IMR-90 (cell line): Measurements from ENCODE around the gene ZNF350. TPM values are rescaled to one million over a fixed set of nuclear protein-coding genes. Genes with fewer than 3 reads are reported as not detected.

Experiments used
- ATAC-seq: fragments of 200-7000 bp; cut with Tn5 transposase; 2 replicates; pipeline ENCODE4 v1.9.1; 2020; ENCODE audit warnings: low read depth, mild to moderate bottlenecking, moderate library complexity
- BruUV-seq: library from RNA; stranded (reverse); fragments of 400-500 nt; replicated peaks from 2 replicates; lab custom pipeline; 2021; lab: Mats Ljungman, UMichigan
- CTCF ChIA-PET: fragments of 300-600 bp; formaldehyde crosslinking; extraction: SDS; loops from one replicate; lab custom pipeline; 2021; ENCODE audit warnings: antibody characterized with exemption; lab: Yijun Ruan, JAX
- POLR2A ChIA-PET: fragments of 300-600 bp; sonication (Branson Sonifier 250); formaldehyde crosslinking; loops from one replicate; lab custom pipeline; 2022; ENCODE audit warnings: antibody characterized with exemption; ENCODE audit not compliant: unreplicated experiment; lab: Charles Lee
- DNase-seq: peaks from one replicate; pipeline ENCODE4 v3.0.0; 2013
- H2AFZ ChIP-seq: replicated peaks from 2 replicates; pipeline ENCODE3; 2013; ENCODE audit warnings: low read length, mild to moderate bottlenecking; ENCODE audit not compliant: poor library complexity
- H2AK5ac ChIP-seq: 2 replicates; pipeline ENCODE4 v1.6.1; 2013; ENCODE audit warnings: low read depth, low read length, inconsistent platforms
- H2AK9ac ChIP-seq: replicated peaks from 2 replicates; pipeline ENCODE3; 2013; ENCODE audit warnings: mild to moderate bottlenecking, low read depth, low read length, moderate library complexity; ENCODE audit not compliant: poor library complexity
- H2BK120ac ChIP-seq: 2 replicates; pipeline ENCODE4 v1.6.1; 2013; ENCODE audit warnings: low read depth, low read length, inconsistent platforms
- H2BK15ac ChIP-seq: 3 replicates; pipeline ENCODE4 v1.6.1; 2013; ENCODE audit warnings: low read depth, low read length, inconsistent platforms
- H2BK20ac ChIP-seq: 2 replicates; pipeline ENCODE4 v1.6.1; 2013; ENCODE audit warnings: low read depth, mild to moderate bottlenecking, inconsistent platforms, low read length, moderate library complexity
- H2BK5ac ChIP-seq: 2 replicates; pipeline ENCODE4 v1.6.1; 2013; ENCODE audit warnings: mild to moderate bottlenecking, low read depth, low read length, inconsistent platforms; ENCODE audit not compliant: poor library complexity, severe bottlenecking
- H3K14ac ChIP-seq: replicated peaks from 2 replicates; pipeline ENCODE4 v1.6.1; 2013; ENCODE audit warnings: low read depth, low read length, inconsistent platforms
- H3K18ac ChIP-seq: 2 replicates; pipeline ENCODE4 v1.6.1; 2013; ENCODE audit warnings: low read depth, low read length, control low read depth
- H3K23ac ChIP-seq: 2 replicates; pipeline ENCODE4 v1.6.1; 2013; ENCODE audit warnings: low read depth, low read length, inconsistent platforms
- H3K27ac ChIP-seq: 2 replicates; pipeline ENCODE4 v1.5.1; 2013; ENCODE audit warnings: mild to moderate bottlenecking, control low read depth, low read length; ENCODE audit not compliant: insufficient read depth
- H3K27me3 ChIP-seq: 2 replicates; pipeline ENCODE4 v1.6.1; 2013; ENCODE audit warnings: low read length; ENCODE audit not compliant: control insufficient read depth, insufficient read depth
- H3K36me3 ChIP-seq: 2 replicates; pipeline ENCODE4 v1.6.1; 2013; ENCODE audit warnings: low read length, mixed read lengths; ENCODE audit not compliant: control insufficient read depth, insufficient read depth
- H3K4ac ChIP-seq: 2 replicates; pipeline ENCODE4 v1.6.1; 2013; ENCODE audit warnings: low read depth, low read length, inconsistent platforms
- H3K4me1 ChIP-seq: 2 replicates; pipeline ENCODE4 v1.6.1; 2013; ENCODE audit warnings: low read length, mixed read lengths; ENCODE audit not compliant: control insufficient read depth, insufficient read depth
- H3K4me2 ChIP-seq: 2 replicates; pipeline ENCODE4 v1.6.1; 2013; ENCODE audit warnings: low read depth, mild to moderate bottlenecking, control low read depth, low read length, moderate library complexity
- H3K4me3 ChIP-seq: 2 replicates; pipeline ENCODE4 v1.5.1; 2013; ENCODE audit warnings: low read depth, mild to moderate bottlenecking, control low read depth, low read length, moderate library complexity; ENCODE audit not compliant: insufficient read depth
- H3K56ac ChIP-seq: 2 replicates; pipeline ENCODE4 v1.6.1; 2013; ENCODE audit warnings: low read length, inconsistent platforms; ENCODE audit not compliant: insufficient read depth; ENCODE audit errors: extremely low read depth
- H3K79me1 ChIP-seq, 2 experiments: 2 replicates each; pipeline ENCODE4 v1.6.1; 2013; ENCODE audit warnings: low read length in 2 of 2, inconsistent platforms in 1 of 2, low read depth in 1 of 2
- H3K9ac ChIP-seq: 2 replicates; pipeline ENCODE4 v1.6.1; 2013; ENCODE audit warnings: low read depth, low read length, control low read depth
- H3K9me1 ChIP-seq: 2 replicates; pipeline ENCODE4 v1.6.1; 2013; ENCODE audit warnings: low read length, inconsistent platforms; ENCODE audit not compliant: insufficient read depth
- H3K9me3 ChIP-seq: 2 replicates; pipeline ENCODE4 v1.6.1; 2013; ENCODE audit warnings: low read length; ENCODE audit not compliant: control insufficient read depth, insufficient read depth
- H4K20me1 ChIP-seq: 2 replicates; pipeline ENCODE4 v1.6.1; 2013; ENCODE audit warnings: low read length, inconsistent platforms; ENCODE audit not compliant: insufficient read depth
- H4K5ac ChIP-seq: 2 replicates; pipeline ENCODE4 v1.6.1; 2013; ENCODE audit warnings: mild to moderate bottlenecking, low read depth, low read length, control low read depth
- H4K8ac ChIP-seq, 2 experiments: 2 replicates each; pipeline ENCODE4 v1.6.1; 2013; ENCODE audit warnings: low read depth in 2 of 2, low read length in 2 of 2, control low read depth in 1 of 2, inconsistent platforms in 1 of 2
- H4K91ac ChIP-seq: 2 replicates; pipeline ENCODE4 v1.6.1; 2013; ENCODE audit warnings: low read depth, low read length, inconsistent platforms; ENCODE audit not compliant: insufficient read depth
- CEBPB ChIP-seq: IDR thresholded peaks from 2 replicates; pipeline ENCODE4 v1.6.1; 2012; ENCODE audit warnings: low read depth, low read length, improper control_type of control experiment
- CHD1 ChIP-seq: IDR thresholded peaks from 2 replicates; pipeline ENCODE4 v1.6.1; 2012; ENCODE audit warnings: low read depth, low read length, improper control_type of control experiment
- MXI1 ChIP-seq: IDR thresholded peaks from 2 replicates; pipeline ENCODE4 v1.6.1; 2012; ENCODE audit warnings: low read depth, mild to moderate bottlenecking, low read length, moderate library complexity, borderline replicate concordance
- POLR2A ChIP-seq: IDR thresholded peaks from 2 replicates; pipeline ENCODE4 v1.6.1; 2012; ENCODE audit warnings: mild to moderate bottlenecking, low read depth, low read length
- WGBS, 2 experiments: methylation state at CpG; one replicate each; pipeline versions ENCODE4 v1.1.5 to v1.1.7; 2013; ENCODE audit warnings: missing lambda C conversion rate in 2 of 2; ENCODE audit not compliant: insufficient read length in 1 of 2; ENCODE audit errors: extremely low coverage in 2 of 2; 5-methylcytosine and 5-hydroxymethylcytosine counted together
- dilution Hi-C: fragments of 300-500 bp; cut with HindIII; formaldehyde crosslinking; loops from one replicate; pipeline ENCODE4 v1.14.3; 2018; ENCODE audit warnings: low sequenced_read_pairs; ENCODE audit not compliant: unreplicated experiment
- in situ Hi-C: fragments of 300-500 bp; cut with MboI; formaldehyde crosslinking; loops from 3 replicates; pipeline ENCODE4 v1.14.3; 2019; ENCODE audit warnings: low sequenced_read_pairs, inconsistent platforms, mixed read lengths
- intact Hi-C: fragments of 100-400 bp; cut with micrococcal nuclease; formaldehyde crosslinking; loops from 2 replicates; pipeline ENCODE4 v1.10.0; 2022
- polyA plus RNA-seq, 3 experiments: library from polyadenylated mRNA; depleted of rRNA; stranded (reverse); fragments of >200 nt; gene quantifications; 2 replicates each; pipeline ENCODE4 v1.2.3, GENCODE V29; 2012; ENCODE audit warnings: low replicate concordance in 1 of 3
- total RNA-seq: library from RNA; depleted of rRNA; stranded (reverse); fragments of >200 nt; gene quantifications from 2 replicates; pipeline ENCODE4 v1.2.3, GENCODE V29; 2012

Gene ZNF350
- total and polyA plus RNA-seq, 2 of the 4 experiments (the other 2 are of a cell fraction): 4.7 to 14.0 TPM

- no peaks in the 10 kb centered on the region for H3K4me1 ChIP-seq
- ChIA-PET POLR2A (no interaction called here), CTCF (no interaction called here)
- H3K4me2 ChIP-seq: peak overlapping the region; percentile 85
- H3K9ac ChIP-seq: no peak overlapping the region; the same call in 1 of the 2 replicates
- H2BK15ac ChIP-seq: no peak overlapping the region
- H2BK5ac ChIP-seq: no peak overlapping the region
- DNase-seq (no peak), ATAC-seq (no peak)
- H3K4ac ChIP-seq: peak overlapping the region; percentile 17; the same call in 1 of the 2 replicates
- peak overlapping the region; percentile 76 for H3K4me3 ChIP-seq
- H2AFZ ChIP-seq: peak overlapping the region; percentile 94
- no peak overlapping the region for H2BK120ac ChIP-seq
- no peaks in the 10 kb centered on the region for H4K20me1 ChIP-seq
- no TSS peak for BruUV-seq
- H4K8ac ChIP-seq: peak overlapping the region; percentile 50 to 92; a peak in 2 of 4 replicates
- dilution Hi-C loops: no loop called here
- no peak overlapping the region for H3K23ac ChIP-seq
- peaks cover 18% of the 10 kb centered on the region for H3K9me3 ChIP-seq
- H3K79me1 ChIP-seq: peaks cover 10 to 14% of the 10 kb centered on the region in 2 experiments
- no peak overlapping the region for H3K56ac ChIP-seq
- H3K18ac ChIP-seq: no peak overlapping the region
- TF ChIP-seq MXI1: 0 out of 2 replicates have a peak, but pooled peaks have one; percentile 9
- peak; percentile 2; the same call in 1 of the 2 replicates for TF ChIP-seq CEBPB
- TF ChIP-seq CHD1: no peak
- TF ChIP-seq POLR2A: no peak
- intact Hi-C loops: loop anchor here (10.0 kb wide), 1 partner anchor 308 kb away; no protein-coding TSS in a partner anchor
- no peak overlapping the region for H2BK20ac ChIP-seq
- H2AK9ac ChIP-seq: peak overlapping the region; percentile 4
- 0 out of 2 replicates have a peak, but pooled peaks cover 2% of the 10 kb centered on the region for H3K36me3 ChIP-seq
- no peak overlapping the region for H3K14ac ChIP-seq
- no peak overlapping the region for H3K27ac ChIP-seq
- H4K91ac ChIP-seq: no peak overlapping the region
- WGBS, 2 experiments: 10% methylated on average over 4 of the region's 11 CpGs; no CpG with 5 or more reads in 1 of the 2 experiments
- H4K5ac ChIP-seq: peak overlapping the region; percentile 92
- H3K27me3 ChIP-seq: no peaks in the 10 kb centered on the region
- no peak overlapping the region for H2AK5ac ChIP-seq
- in situ Hi-C loops: no loop called here
- H3K9me1 ChIP-seq: no peaks in the 10 kb centered on the region
Observed at GRCh38 chr19:51926426-51926783, 60.2 kb downstream of the ZNF350 start.
